Gastroesophageal sphincter (tissue), 4 donors: ENCODE measurements around the gene SH3GL3. TPM values are rescaled to one million over a fixed set of nuclear protein-coding genes. Genes with fewer than 3 reads are reported as not detected.
A peak's percentile ranks its signal among the peaks of the same experiment; 100 is the strongest.

Experiments
- ATAC-seq: fragments of 150-250 bp; one replicate; pipeline ENCODE4 v1.9.1; 2016; ENCODE audit warnings: mild to moderate bottlenecking, moderate library complexity
- H3K27ac ChIP-seq, 4 donors: fragments of 200-600 bp; sonication (generic) in 3 of 4; 1 replicate in 3 of 4; 2 replicates in 1 of 4; pipeline ENCODE4 v1.5.1; 2016 to 2019
- H3K27me3 ChIP-seq: fragments of 200-600 bp; sonication (generic); one replicate; pipeline ENCODE4 v1.5.1; 2019
- H3K36me3 ChIP-seq, 2 donors: fragments of 200-600 bp; sonication (generic); one replicate each; pipeline ENCODE4 v1.5.1; 2019; ENCODE audit warnings: control low read depth in 1 of 2
- H3K4me1 ChIP-seq, 3 donors: fragments of 200-600 bp; sonication (generic); 1 replicate in 2 of 3; 2 replicates in 1 of 3; pipeline ENCODE4 v1.5.1; 2016 to 2019; ENCODE audit warnings: control low read depth in 2 of 3
- H3K4me3 ChIP-seq, 2 donors: fragments of 200-600 bp; sonication (generic); one replicate each; pipeline ENCODE4 v1.5.1; 2019; ENCODE audit warnings: mild to moderate bottlenecking in 1 of 2, moderate library complexity in 1 of 2
- H3K9me3 ChIP-seq, 3 donors: fragments of 200-600 bp; sonication (generic); one replicate each; pipeline ENCODE4 v1.5.1; 2017 to 2019; ENCODE audit warnings: control low read depth in 2 of 3
- CTCF ChIP-seq, 4 experiments: fragments of 200-600 bp in 2 of 4; fragments of 450-650 bp in 2 of 4; sonication (generic) in 1 of 4; IDR thresholded peaks; one replicate each; pipeline ENCODE4 v1.5.1; 2017 to 2019; ENCODE audit warnings: antibody characterized with exemption in 4 of 4, mild to moderate bottlenecking in 2 of 4, moderate library complexity in 2 of 4
- EP300 ChIP-seq: sonication (generic); formaldehyde crosslinking; IDR thresholded peaks from one replicate; pipeline ENCODE4 v1.6.1; 2017; ENCODE audit warnings: antibody characterized with exemption, mild to moderate bottlenecking
- POLR2A ChIP-seq, 2 donors: fragments of 450-650 bp; IDR thresholded peaks; one replicate each; pipeline ENCODE4 v1.6.1; 2017; ENCODE audit warnings: antibody characterized with exemption in 2 of 2, mild to moderate bottlenecking in 2 of 2, moderate library complexity in 1 of 2
- POLR2AphosphoS5 ChIP-seq: sonication (generic); formaldehyde crosslinking; IDR thresholded peaks from one replicate; pipeline ENCODE4 v1.6.1; 2017; ENCODE audit warnings: antibody characterized with exemption
- WGBS, 2 donors: methylation state at CpG; one replicate each; pipeline ENCODE4 v1.1.5; 2018; ENCODE audit warnings: low coverage in 1 of 2; 5-methylcytosine and 5-hydroxymethylcytosine counted together
- total RNA-seq, 4 donors: library from RNA; depleted of rRNA; stranded (reverse); fragments of >200 nt; gene quantifications; one replicate each; pipeline ENCODE4 v1.1.0, GENCODE V29; 2016

SH3GL3 gene
- total RNA-seq, 4 donors from 2014 or later, result 0.31 to 0.94 TPM; not detected in 2

GRCh38 chr15:83654379-83655236 is 207.5 kb downstream of the SH3GL3 start:
- peak overlapping the region; percentile 66 to 75 for H3K4me3 ChIP-seq
- no peak for ATAC-seq
- peaks cover 0 to 63% (median 2%) of the 10 kb centered on the region in 3 donors for H3K4me1 ChIP-seq
- H3K36me3 ChIP-seq, result no peaks in the 10 kb centered on the region
- H3K27me3 ChIP-seq, result peaks cover 28% of the 10 kb centered on the region
- H3K9me3 ChIP-seq, result no peaks in the 10 kb centered on the region
- TF ChIP-seq POLR2A (IDR thresholded peaks at IDR 0.05) (no peak), POLR2AphosphoS5 (peak; percentile 8), CTCF (IDR thresholded peaks at IDR 0.05) (peak in 3 of 4 experiments; percentile 18 to 43 (median 28))
- 0 to 20% methylated on average over 1 to 6 of the region's 67 CpGs for WGBS, 2 donors
- peak overlapping the region; percentile 37 to 86 (median 82) for H3K27ac ChIP-seq

- Histone ChIP-seq H3K27ac (peak overlapping the region in 3 of 4 donors; percentile 81 to 86 (median 83)), H3K36me3 (no peaks in the 10 kb centered on the region), H3K4me3 (peak overlapping the region in 1 of 2 donors; percentile 66), H3K9me3 (no peaks in the 10 kb centered on the region), H3K4me1 (peaks cover 0 to 69% (median 2%) of the 10 kb centered on the region in 3 donors), H3K27me3 (peaks cover 28% of the 10 kb centered on the region)
- TF ChIP-seq CTCF (IDR thresholded peaks at IDR 0.05) (no peak), EP300 (no peak), POLR2A (IDR thresholded peaks at IDR 0.05) (no peak), POLR2AphosphoS5 (no peak)
- ATAC-seq, result no peak
- WGBS, 2 donors, result no CpG with 5 or more reads among the region's 8 CpGs
Observed at GRCh38 chr15:83655237-83655616, 208.1 kb downstream of the SH3GL3 start.

GRCh38 chr15:83656192-83656591 is 209.1 kb downstream of the SH3GL3 start:
- H3K4me1 ChIP-seq, result peaks cover 0 to 71% (median 2%) of the 10 kb centered on the region in 3 donors
- no peaks in the 10 kb centered on the region for H3K9me3 ChIP-seq
- 71 to 75% methylated on average over 5 of the region's 5 CpGs for WGBS, 2 donors
- ATAC-seq, result no peak
- TF ChIP-seq CTCF (IDR thresholded peaks at IDR 0.05) (no peak), EP300 (no peak), POLR2AphosphoS5 (no peak), POLR2A (IDR thresholded peaks at IDR 0.05) (no peak)
- no peaks in the 10 kb centered on the region for H3K36me3 ChIP-seq
- peak overlapping the region in 3 of 4 donors; percentile 81 to 86 (median 83) for H3K27ac ChIP-seq
- peaks cover 28% of the 10 kb centered on the region for H3K27me3 ChIP-seq
- peak overlapping the region in 1 of 2 donors; percentile 66 for H3K4me3 ChIP-seq

GRCh38 chr15:83656943-83657528 is 209.9 kb downstream of the SH3GL3 start:
- H3K27ac ChIP-seq, result peak overlapping the region in 3 of 4 donors; percentile 81 to 86 (median 83)

More at GRCh38 chr15:83656943-83657528, 209.9 kb downstream of the SH3GL3 start:
- no peak for ATAC-seq
- H3K9me3 ChIP-seq, result no peaks in the 10 kb centered on the region
- H3K27me3 ChIP-seq, result peaks cover 28% of the 10 kb centered on the region
- peaks cover 0 to 71% (median 2%) of the 10 kb centered on the region in 3 donors for H3K4me1 ChIP-seq
- 67 to 82% methylated on average over 9 of the region's 10 CpGs for WGBS, 2 donors
- TF ChIP-seq POLR2A (IDR thresholded peaks at IDR 0.05) (no peak), EP300 (no peak), CTCF (IDR thresholded peaks at IDR 0.05) (no peak), POLR2AphosphoS5 (no peak)
- peak overlapping the region in 1 of 2 donors; percentile 66 for H3K4me3 ChIP-seq
- H3K36me3 ChIP-seq, result no peaks in the 10 kb centered on the region
